Neural progenitor cell (in vitro differentiated cells): Measurements from ENCODE around the gene CCL16.

Experiments
- CTCF ChIP-seq: fragments of 200-600 bp; sonication (generic); IDR thresholded peaks from 2 replicates; pipeline ENCODE4 v1.5.1; 2017; ENCODE audit warnings: antibody characterized with exemption, mild to moderate bottlenecking
- EZH2 ChIP-seq: fragments of 200-600 bp; sonication (generic); IDR thresholded peaks from 2 replicates; pipeline ENCODE4 v1.6.1; 2017; ENCODE audit warnings: antibody characterized with exemption, mild to moderate bottlenecking, moderate library complexity

GRCh38 chr17:36011201-36011600, 29.9 kb upstream of the CCL16 start:
- TF ChIP-seq CTCF (no peak), EZH2 (no peak)
